OCI-LY3 (cell line): ENCODE results near the gene ZNF74.

ENCODE experiments used
- H2AFZ ChIP-seq: fragments of 200-600, 300-600 bp; shearing (Covaris generic); 2 replicates; pipeline ENCODE4 v1.6.0; 2014; ENCODE audit warnings: antibody characterized with exemption, low read depth, low read length
- H3K27ac ChIP-seq: fragments of 200-600, 300-600 bp; sonication (generic); 2 replicates; pipeline ENCODE4 v1.5.1; 2014; ENCODE audit warnings: mild to moderate bottlenecking, low read length, moderate library complexity, mixed read lengths
- H3K27me3 ChIP-seq: fragments of 200-600, 300-600 bp; sonication (generic); 2 replicates; pipeline ENCODE4 v1.6.1; 2014; ENCODE audit warnings: low read depth, low read length, mixed read lengths
- H3K36me3 ChIP-seq: fragments of 200-600, 300-600 bp; sonication (generic); replicated peaks from 2 replicates; pipeline ENCODE3; 2014; ENCODE audit warnings: low read depth, low read length, mixed read lengths
- H3K4me1 ChIP-seq: fragments of 300-600, 200-600 bp; sonication (generic); 2 replicates; pipeline ENCODE4 v1.6.1; 2014; ENCODE audit warnings: low read length, mixed read lengths
- H3K4me2 ChIP-seq: fragments of 200-600, 300-600 bp; sonication (generic); 2 replicates; pipeline ENCODE4 v1.6.1; 2014; ENCODE audit warnings: low read length, mixed read lengths
- H3K4me3 ChIP-seq: fragments of 300-600, 200-600 bp; sonication (generic); 2 replicates; pipeline ENCODE4 v1.5.1; 2014; ENCODE audit warnings: antibody characterized with exemption, mild to moderate bottlenecking, low read length, moderate library complexity
- H3K79me2 ChIP-seq: fragments of 300-600, 200-600 bp; shearing (Covaris generic); 2 replicates; pipeline ENCODE4 v1.6.1; 2014; ENCODE audit warnings: mild to moderate bottlenecking, low read length, mixed read lengths
- H3K9ac ChIP-seq: fragments of 300-600, 200-600 bp; shearing (Covaris generic); 2 replicates; pipeline ENCODE4 v1.6.0; 2014; ENCODE audit warnings: mild to moderate bottlenecking, low read length, moderate library complexity
- H3K9me3 ChIP-seq: fragments of 200-600, 300-600 bp; shearing (Covaris generic); 2 replicates; pipeline ENCODE4 v1.6.1; 2014; ENCODE audit warnings: low read length, mixed read lengths; ENCODE audit not compliant: insufficient read depth
- H4K20me1 ChIP-seq: fragments of 200-600, 300-600 bp; sonication (generic); 2 replicates; pipeline ENCODE4 v1.6.1; 2016; ENCODE audit warnings: low read length, mixed read lengths; ENCODE audit not compliant: insufficient read depth
- CTCF ChIP-seq: fragments of 200-600, 300-600 bp; sonication (generic); IDR thresholded peaks from 2 replicates; pipeline ENCODE4 v1.5.1; 2014; ENCODE audit warnings: antibody characterized with exemption, low read length, low read depth
- EZH2phosphoT487 ChIP-seq: fragments of 200-600 bp; shearing (Covaris generic); IDR thresholded peaks from 2 replicates; pipeline ENCODE4 v1.6.1; 2018; ENCODE audit warnings: antibody characterized with exemption, mixed run types, low read depth

ZNF74 gene

GRCh38 chr22:20426259-20426615 lies 32.3 kb downstream of the ZNF74 start:
- Histone ChIP-seq H3K4me2 (no peak overlapping the region), H3K4me1 (no peaks in the 10 kb centered on the region), H3K79me2 (no peaks in the 10 kb centered on the region), H3K4me3 (no peak overlapping the region), H3K9me3 (no peaks in the 10 kb centered on the region), H2AFZ (no peak overlapping the region), H3K36me3 (no peaks in the 10 kb centered on the region), H4K20me1 (no peaks in the 10 kb centered on the region), H3K27me3 (no peaks in the 10 kb centered on the region), H3K9ac (no peak overlapping the region), H3K27ac (no peak overlapping the region)
- TF ChIP-seq EZH2phosphoT487, result no peak
- no peak for TF ChIP-seq CTCF

GRCh38 chr22:20427104-20427944 lies 33.4 kb downstream of the ZNF74 start:
- Histone ChIP-seq H3K9ac (no peak overlapping the region), H3K4me3 (no peak overlapping the region), H3K4me2 (no peak overlapping the region), H2AFZ (no peak overlapping the region), H3K36me3 (no peaks in the 10 kb centered on the region), H4K20me1 (no peaks in the 10 kb centered on the region), H3K27me3 (no peaks in the 10 kb centered on the region), H3K4me1 (no peaks in the 10 kb centered on the region), H3K9me3 (no peaks in the 10 kb centered on the region), H3K79me2 (no peaks in the 10 kb centered on the region), H3K27ac (no peak overlapping the region)
- TF ChIP-seq CTCF (no peak), EZH2phosphoT487 (no peak)

- Histone ChIP-seq H3K27me3 (no peaks in the 10 kb centered on the region), H3K36me3 (no peaks in the 10 kb centered on the region), H3K4me3 (no peak overlapping the region), H3K79me2 (no peaks in the 10 kb centered on the region), H2AFZ (no peak overlapping the region), H3K4me2 (no peak overlapping the region), H3K27ac (no peak overlapping the region), H4K20me1 (no peaks in the 10 kb centered on the region), H3K9ac (no peak overlapping the region), H3K9me3 (no peaks in the 10 kb centered on the region), H3K4me1 (no peaks in the 10 kb centered on the region)
- TF ChIP-seq CTCF, result no peak
- no peak for TF ChIP-seq EZH2phosphoT487
These were observed 34.0 kb downstream of the ZNF74 start for GRCh38 chr22:20427945-20428417.

- TF ChIP-seq CTCF (no peak), EZH2phosphoT487 (no peak)
- H3K4me2 ChIP-seq, result peak overlapping the region; percentile 52
- no peaks in the 10 kb centered on the region for H3K27me3 ChIP-seq
- no peaks in the 10 kb centered on the region for H3K9me3 ChIP-seq
- H3K4me3 ChIP-seq, result peak overlapping the region; percentile 74
- no peaks in the 10 kb centered on the region for H3K4me1 ChIP-seq
- H3K27ac ChIP-seq, result no peak overlapping the region
- H2AFZ ChIP-seq, result no peak overlapping the region
- H4K20me1 ChIP-seq, result no peaks in the 10 kb centered on the region
- no peak overlapping the region for H3K9ac ChIP-seq
- no peaks in the 10 kb centered on the region for H3K79me2 ChIP-seq
- H3K36me3 ChIP-seq, result no peaks in the 10 kb centered on the region
These were observed 34.7 kb downstream of the ZNF74 start for GRCh38 chr22:20428496-20429253.
